H1 (cell line): Measurements from ENCODE around the gene SPIRE2. TPM values are rescaled to one million over a fixed set of nuclear protein-coding genes. Genes with fewer than 3 reads are reported as not detected.

Experiments
- ASH2L ChIP-seq: fragments of 200-600, 300-600 bp; sonication (generic); IDR thresholded peaks from one replicate; pipeline ENCODE4 v1.7.1; 2017; ENCODE audit warnings: low read length
- BCL11A ChIP-seq, 2 experiments: IDR thresholded peaks; one replicate each; pipeline ENCODE4 v1.6.1; 2011; ENCODE audit warnings: low read depth in 2 of 2, low read length in 2 of 2, mild to moderate bottlenecking in 2 of 2
- BRCA1 ChIP-seq: IDR thresholded peaks from 2 replicates; pipeline ENCODE4 v1.6.1; 2012; ENCODE audit warnings: low read depth, low read length, improper control_type of control experiment
- GABPA ChIP-seq: IDR thresholded peaks from 2 replicates; pipeline ENCODE4 v1.6.1; 2011; ENCODE audit warnings: mild to moderate bottlenecking, low read length, moderate library complexity, borderline replicate concordance; ENCODE audit not compliant: insufficient read depth
- HDAC2 ChIP-seq, 2 experiments: fragments of 300-600 bp in 1 of 2; sonication (generic) in 1 of 2; IDR thresholded peaks; 2 replicates each; pipeline ENCODE4 v1.6.1; 2011 to 2012; ENCODE audit warnings: low read depth in 2 of 2, low read length in 2 of 2, mild to moderate bottlenecking in 2 of 2, moderate library complexity in 2 of 2, borderline replicate concordance in 1 of 2, inconsistent platforms in 1 of 2
- KDM1A ChIP-seq: fragments of 200-600, 300-600 bp; sonication (generic); IDR thresholded peaks from 2 replicates; pipeline ENCODE4 v1.7.1; 2016; ENCODE audit warnings: mild to moderate bottlenecking, low read length, borderline replicate concordance
- PHF8 ChIP-seq: fragments of 200-600 bp; sonication (generic); conservative IDR thresholded peaks from 2 replicates; pipeline ENCODE4 v1.7.1; 2012; ENCODE audit warnings: low read depth, mild to moderate bottlenecking, inconsistent platforms, low read length, moderate library complexity
- POLR2A ChIP-seq, 2 experiments: IDR thresholded peaks; 1 replicate in 1 of 2; 2 replicates in 1 of 2; pipeline ENCODE4 v1.6.1; 2011; ENCODE audit warnings: low read depth in 2 of 2, low read length in 2 of 2, mild to moderate bottlenecking in 2 of 2; ENCODE audit errors: control extremely low read depth in 1 of 2
- SP1 ChIP-seq: IDR thresholded peaks from 2 replicates; pipeline ENCODE4 v1.6.1; 2011; ENCODE audit warnings: low read depth, low read length
- TAF1 ChIP-seq: IDR thresholded peaks from 2 replicates; pipeline ENCODE4 v1.6.1; 2011; ENCODE audit warnings: mild to moderate bottlenecking, low read depth, low read length
- YY1 ChIP-seq: IDR thresholded peaks from 2 replicates; pipeline ENCODE4 v1.6.1; 2011; ENCODE audit warnings: low read depth, mild to moderate bottlenecking, low read length
- polyA plus RNA-seq, 7 experiments: library from polyadenylated mRNA; depleted of rRNA in 3 of 7; stranded (reverse) in 5 of 7; unstranded in 2 of 7; fragments of >200 nt in 5 of 7; fragments of 200-250 nt in 2 of 7; gene quantifications; 1 replicate in 5 of 7; 2 replicates in 1 of 7; 4 replicates in 1 of 7; pipeline versions ENCODE4 v1.2.1 to v1.2.3, GENCODE V29; 2011 to 2013; ENCODE audit warnings: missing spikeins in 2 of 7, mixed read lengths in 2 of 7
- total RNA-seq: library from RNA; stranded (reverse); fragmentation: NEBNext Ultra II Directional; extraction: Animal tissue kit (Norgen Biotek cat#: 25700); gene quantifications from 2 replicates; pipeline ENCODE4 v1.2.1, GENCODE V29; 2021
- TF ChIP-seq, protein P1 (sequence below): IDR thresholded peaks from 2 replicates; pipeline ENCODE4 v1.6.1; 2012; ENCODE audit warnings: inconsistent platforms
- TF ChIP-seq, protein P2 (sequence below): IDR thresholded peaks from 2 replicates; pipeline ENCODE4 v1.6.1; 2012; ENCODE audit warnings: inconsistent platforms

The SPIRE2 gene
- total and polyA plus RNA-seq, 2 of the 8 experiments (the other 6 are each of a cell fraction or from before 2014, with no cell fraction given) = 7.4 to 15.4 TPM

DNA sequence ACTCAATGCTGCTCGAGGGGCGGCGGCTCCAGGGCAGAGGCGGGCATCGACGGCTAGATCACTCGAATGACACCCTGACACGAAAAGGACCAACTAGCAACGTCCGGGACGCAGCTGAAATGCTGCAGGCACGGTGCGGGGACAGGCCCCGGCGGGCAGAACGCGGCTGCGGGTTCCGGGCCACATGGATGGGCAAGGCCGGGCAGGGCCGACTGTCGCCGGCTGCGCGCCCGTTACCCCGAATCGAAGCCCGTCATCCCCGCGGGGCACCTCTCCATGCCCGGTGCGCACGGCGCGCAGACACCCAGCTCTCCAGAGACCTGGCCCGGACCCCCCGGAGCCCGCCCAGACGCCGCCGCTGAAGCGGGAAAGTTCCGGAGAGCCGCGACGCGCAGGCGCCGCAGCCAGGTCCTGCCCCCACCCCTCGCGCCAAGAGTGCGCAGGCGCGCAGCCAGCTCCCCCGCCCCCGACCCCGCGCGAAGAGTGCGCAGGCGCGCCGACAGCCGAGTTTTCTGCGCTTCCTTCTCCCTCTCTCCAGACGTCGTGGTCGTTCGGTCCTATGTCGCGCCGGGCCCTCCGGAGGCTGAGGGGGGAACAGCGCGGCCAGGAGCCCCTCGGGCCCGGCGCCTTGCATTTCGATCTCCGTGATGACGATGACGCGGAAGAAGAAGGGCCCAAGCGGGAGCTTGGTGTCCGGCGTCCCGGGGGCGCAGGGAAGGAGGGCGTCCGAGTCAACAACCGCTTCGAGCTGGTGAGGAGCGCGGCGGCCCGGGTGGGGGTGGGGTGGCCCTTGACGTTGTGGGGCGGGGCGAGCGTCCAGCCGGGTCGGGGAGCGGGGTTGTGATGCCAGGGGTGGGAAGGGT lies 45.1 kb downstream of the SPIRE2 start, which contains the start of gene TCF25 (continued):
- TF ChIP-seq BCL11A (IDR thresholded peaks at IDR 0.05; ENCODE audit: low read depth in 2 of 2, low read length in 2 of 2) (no peak), KDM1A (no peak), ASH2L (peak; percentile 66), POLR2A (IDR thresholded peaks at IDR 0.05; ENCODE audit: control extremely low read depth in 1 of 2, low read depth in 2 of 2, low read length in 2 of 2) (peak; percentile 34 to 84), SP1 (0 out of 2 replicates have a peak, but pooled peaks have one; percentile 10), PHF8 (peak; percentile 97), TAF1 (peak; percentile 85), BRCA1 (no peak), GABPA (no peak), YY1 (no peak), HDAC2 (IDR thresholded peaks at IDR 0.05; ENCODE audit: borderline replicate concordance in 1 of 2, low read depth in 2 of 2, low read length in 2 of 2) (0 out of 4 replicates have a peak, but pooled peaks of 1 of the 2 experiments have one; percentile 32)
- TF ChIP-seq, protein P1, sequence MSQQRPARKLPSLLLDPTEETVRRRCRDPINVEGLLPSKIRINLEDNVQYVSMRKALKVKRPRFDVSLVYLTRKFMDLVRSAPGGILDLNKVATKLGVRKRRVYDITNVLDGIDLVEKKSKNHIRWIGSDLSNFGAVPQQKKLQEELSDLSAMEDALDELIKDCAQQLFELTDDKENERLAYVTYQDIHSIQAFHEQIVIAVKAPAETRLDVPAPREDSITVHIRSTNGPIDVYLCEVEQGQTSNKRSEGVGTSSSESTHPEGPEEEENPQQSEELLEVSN = peak; percentile 92
- TF ChIP-seq, protein P2, sequence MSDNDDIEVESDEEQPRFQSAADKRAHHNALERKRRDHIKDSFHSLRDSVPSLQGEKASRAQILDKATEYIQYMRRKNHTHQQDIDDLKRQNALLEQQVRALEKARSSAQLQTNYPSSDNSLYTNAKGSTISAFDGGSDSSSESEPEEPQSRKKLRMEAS = peak; percentile 80
- TF ChIP-seq, all 59 proteins: peak for 14
